ACHN (cell line): ENCODE data around the gene GLP1R.

ENCODE experiments used
- DNase-seq: peaks from one replicate; pipeline ENCODE4 v3.0.0-alpha.2; 2015
- in situ Hi-C: cut with HindIII; loops from 2 replicates; pipeline ENCODE4 v1.10.0; 2017; ENCODE audit warnings: low sequenced_read_pairs, low pct_ligation_motif_present, low pct_unique_long_range_greater_than_20kb

Gene GLP1R

DNA sequence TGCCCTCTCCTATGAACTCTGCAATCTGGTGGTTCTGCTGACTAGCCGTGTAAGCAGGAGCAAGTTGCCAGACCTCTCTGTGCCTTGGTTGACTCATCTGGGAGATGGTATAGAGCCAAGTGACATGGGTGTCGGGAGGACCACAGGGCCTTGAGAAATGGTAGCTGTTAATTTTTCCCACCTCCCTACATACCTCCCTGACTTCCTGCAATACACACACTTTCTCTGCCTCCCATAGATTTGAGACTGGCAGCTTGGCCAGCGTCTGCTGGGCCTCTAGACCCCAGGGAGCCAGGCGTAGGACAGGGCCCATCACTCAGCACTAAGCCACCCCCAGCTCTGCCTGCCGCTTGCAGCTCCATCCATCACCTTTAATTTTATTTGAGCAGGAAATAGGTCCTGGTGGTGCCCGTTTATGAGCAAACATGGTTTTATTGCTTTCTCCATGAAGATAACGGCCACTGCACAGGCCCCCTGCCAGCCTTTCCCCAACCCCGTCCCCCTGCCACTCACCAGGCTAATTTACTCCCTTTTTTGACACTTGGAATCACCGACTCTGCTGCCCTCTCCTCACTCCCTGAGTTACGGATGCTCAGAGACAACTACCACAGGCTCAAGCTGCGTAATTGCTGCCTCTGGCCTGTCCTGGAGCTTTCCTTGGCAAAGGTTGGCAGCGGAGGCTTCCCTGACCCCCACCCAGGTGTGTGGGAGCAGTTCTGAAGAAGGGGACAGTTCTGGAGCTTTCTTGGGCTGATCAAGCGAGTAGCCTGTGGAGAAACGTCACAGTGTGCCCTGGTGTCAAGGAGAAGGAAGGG is 11.1 kb downstream of the GLP1R start:
- in situ Hi-C loops = no loop called here
- DNase-seq = no peak

DNA sequence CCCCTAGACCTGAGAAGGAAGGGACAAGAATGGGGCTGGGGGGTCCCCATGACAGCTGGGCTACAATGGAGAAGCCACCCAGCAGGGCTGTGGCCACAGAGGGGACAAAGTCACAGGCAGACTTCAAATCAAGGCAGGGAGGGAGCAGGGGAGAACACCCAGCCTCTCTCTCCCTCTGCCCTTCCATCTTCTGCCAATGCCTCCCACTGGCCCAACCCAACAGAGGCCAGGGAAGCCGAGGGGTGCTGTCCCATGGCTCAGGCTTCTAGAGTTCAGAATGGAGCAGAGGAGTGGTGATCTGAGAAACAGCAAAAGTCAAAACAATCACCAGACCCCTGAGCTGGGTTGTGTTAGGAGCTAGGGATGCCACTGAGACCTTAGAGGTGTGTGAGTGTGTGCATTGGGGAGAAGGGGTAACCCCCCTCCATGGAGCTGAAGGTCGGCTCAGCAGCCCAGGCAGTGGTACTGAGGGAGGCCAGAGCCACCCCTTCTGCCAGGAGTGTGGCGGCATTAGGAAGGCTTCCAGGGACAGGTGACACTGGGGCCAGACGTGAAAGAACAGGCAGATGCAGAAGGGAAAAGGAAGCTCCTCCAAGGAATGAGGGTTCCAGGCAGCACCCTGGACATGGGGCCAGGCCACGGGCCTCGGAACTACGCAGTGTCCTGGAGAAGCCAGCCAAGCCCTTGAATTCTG is 12.0 kb downstream of the GLP1R start:
- DNase-seq = no peak
- in situ Hi-C loops = no loop called here

DNA sequence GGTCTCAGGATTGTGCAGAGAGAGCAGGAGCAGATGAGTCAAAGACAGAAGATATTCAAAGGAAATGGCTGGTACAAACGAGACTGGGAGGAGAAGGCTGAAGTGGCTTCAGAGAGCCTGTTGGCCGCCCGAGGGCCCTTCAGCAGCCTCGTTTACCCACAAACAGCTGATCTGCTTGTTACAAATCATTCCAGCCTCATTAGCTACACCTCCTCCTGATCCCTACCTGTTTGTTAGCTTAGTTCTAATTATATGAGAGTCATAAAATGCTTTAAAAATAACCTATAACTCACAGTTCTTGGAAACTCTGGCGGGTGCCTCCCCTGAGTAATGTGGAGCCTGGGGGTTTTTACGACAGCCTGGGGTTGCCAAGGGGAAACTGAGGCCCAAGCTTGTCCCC is 12.6 kb downstream of the GLP1R start:
- DNase-seq = no peak
- in situ Hi-C loops = no loop called here

GRCh38 chr6:39061588-39061987 is 13.0 kb downstream of the GLP1R start:
- in situ Hi-C loops = no loop called here
- DNase-seq = no peak

DNA sequence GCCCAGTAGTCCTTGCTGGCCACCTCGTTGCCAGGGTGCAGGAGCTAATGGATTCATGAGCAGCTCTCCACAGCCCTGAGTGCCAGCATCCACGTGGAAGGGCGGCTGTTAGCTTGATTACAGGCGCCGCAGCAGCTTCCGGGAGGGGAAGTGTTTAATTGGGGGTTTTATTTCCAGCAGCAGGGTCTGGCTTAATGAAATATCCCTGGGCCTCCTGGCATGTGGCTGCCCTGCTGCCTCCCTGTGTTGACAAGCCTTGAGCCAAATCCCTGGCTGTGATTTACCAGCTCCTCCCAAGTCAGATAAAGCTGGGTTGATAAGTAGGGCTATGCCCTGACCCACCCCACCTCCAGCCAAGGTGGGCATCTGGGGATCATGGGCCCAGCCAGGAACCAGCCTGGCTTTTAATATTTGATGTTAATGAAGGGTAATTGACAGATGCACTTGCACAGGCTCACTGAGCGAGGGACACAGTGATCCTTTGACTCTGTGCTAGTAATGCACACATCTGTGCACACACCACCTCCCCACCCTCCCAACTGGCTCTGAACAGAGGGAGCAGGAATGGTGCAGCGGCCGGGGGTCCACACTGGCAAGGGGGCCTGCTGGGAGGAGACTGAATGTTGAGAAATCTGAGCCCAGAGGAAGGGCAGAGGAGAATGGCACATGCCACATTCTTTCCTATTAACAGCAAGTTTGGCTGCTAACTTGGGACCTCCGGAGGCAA is 13.6 kb downstream of the GLP1R start:
- no peak for DNase-seq

DNA sequence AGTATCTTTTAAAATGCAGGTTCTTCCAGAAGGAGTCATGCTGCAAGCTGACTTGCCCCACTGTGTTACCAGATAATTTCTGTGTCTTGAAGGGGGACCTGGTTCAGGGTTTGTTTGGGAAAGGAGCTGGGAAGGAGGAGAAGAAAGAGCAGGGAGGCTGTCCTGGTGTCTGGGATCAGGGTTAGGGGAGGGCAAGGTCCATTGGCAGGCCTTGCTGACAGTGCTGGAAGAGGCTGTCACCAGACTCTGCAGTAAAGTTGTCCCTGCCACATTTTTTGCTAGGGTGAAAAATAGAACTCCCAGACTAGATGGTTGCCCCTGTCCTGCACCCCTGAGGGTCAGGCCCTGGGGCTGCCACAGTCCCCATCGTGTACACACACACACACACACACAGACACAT is 14.9 kb downstream of the GLP1R start:
- in situ Hi-C loops = no loop called here
- no peak for DNase-seq

More for the DNA sequence above, 13.6 kb downstream of the GLP1R start:
- in situ Hi-C loops = no loop called here

DNA sequence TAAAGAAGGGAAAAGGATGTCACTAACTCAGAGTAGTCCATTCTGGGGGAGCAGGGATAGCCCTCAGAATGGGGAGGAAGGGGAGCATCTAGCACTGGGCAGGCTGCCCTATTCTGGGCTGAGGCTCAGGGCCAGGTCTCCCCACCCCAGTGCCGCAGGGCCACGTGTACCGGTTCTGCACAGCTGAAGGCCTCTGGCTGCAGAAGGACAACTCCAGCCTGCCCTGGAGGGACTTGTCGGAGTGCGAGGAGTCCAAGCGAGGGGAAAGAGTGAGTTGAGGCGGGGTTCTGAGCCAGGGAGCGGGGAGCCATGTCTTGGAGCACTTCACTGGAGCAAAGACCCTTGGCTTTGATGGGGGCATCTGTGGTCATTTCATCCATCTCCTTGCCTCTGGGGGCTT is 17.0 kb downstream of the GLP1R start:
- DNase-seq = no peak
- in situ Hi-C loops = no loop called here

DNA sequence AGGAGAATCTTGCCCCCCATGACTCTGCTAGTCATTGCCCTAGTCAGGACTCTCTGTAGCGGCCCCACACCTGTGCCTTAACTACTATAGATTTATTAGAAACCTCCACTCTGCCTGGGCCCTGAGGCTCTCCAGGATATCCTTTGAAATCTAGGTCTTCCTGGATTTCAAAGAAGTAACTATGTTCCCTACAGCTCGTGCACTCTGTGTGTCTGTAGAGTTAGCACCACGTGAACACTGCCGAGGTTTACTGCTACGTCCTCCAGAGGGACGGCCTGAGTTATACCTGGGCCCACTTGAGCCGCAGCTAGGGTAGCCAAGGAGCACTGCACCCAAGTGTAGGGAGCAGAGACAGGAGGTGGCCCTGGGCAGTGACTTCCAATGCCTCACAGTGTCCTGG is 19.8 kb downstream of the GLP1R start:
- in situ Hi-C loops = no loop called here
- DNase-seq = no peak

GRCh38 chr6:39072830-39073229 is 24.2 kb downstream of the GLP1R start:
- in situ Hi-C loops = no loop called here
- DNase-seq = no peak

DNA sequence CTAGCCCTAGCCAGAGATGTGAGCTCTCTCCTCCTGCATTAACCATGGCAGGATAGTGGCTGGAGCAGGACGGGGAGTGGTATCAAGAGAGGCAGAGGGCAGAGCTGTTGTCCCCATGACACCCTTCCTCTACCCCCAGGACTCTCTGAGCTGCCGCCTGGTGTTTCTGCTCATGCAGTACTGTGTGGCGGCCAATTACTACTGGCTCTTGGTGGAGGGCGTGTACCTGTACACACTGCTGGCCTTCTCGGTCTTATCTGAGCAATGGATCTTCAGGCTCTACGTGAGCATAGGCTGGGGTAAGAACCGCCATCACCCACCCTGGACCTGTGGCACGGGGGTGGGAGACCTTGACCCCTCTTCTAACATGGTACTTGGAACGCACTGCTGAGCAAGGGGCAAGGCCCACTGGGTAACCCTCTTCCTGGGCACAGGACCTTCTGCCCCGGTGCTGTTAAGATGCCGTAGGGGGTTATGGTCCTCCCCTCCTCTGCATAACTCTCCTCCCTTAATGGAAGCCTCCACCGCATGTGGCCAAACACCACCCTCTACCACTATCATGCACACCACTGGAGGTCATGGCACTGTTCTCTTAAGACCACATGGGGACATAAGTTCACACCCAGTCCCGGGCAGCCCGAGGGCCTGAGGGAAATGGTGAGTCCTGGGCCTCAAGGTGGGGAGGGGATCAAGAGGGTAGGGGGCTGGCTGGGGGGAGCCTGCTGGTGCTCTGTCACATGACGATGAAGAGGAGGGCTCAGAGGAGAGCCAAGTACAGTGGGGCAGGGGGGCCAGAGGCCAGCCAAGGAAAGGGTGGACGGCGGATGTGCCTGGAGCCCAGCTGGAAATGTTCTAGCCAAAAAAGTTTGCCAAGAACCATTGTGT is 25.1 kb downstream of the GLP1R start:
- in situ Hi-C loops = no loop called here
- DNase-seq = no peak

DNA sequence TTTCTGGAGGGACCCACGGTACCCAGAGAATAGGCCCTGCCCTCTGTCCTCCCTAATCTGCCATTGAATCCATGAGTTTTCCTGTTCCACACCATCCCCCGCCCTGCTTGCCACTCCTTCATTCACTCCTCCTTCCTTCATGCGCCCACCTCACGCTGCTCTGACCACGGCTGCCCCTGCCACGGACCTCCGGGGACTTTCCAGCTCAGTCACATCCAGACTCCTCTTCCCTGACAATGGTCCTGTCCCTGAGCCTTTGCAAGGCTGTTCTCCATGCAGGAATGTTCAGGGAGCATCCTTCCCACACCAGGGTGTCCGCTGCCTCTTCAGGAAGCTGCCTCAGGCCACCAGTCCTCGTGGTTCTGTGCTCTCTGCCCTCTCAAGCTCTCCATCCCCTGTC is 25.9 kb downstream of the GLP1R start:
- no peak for DNase-seq
- in situ Hi-C loops = no loop called here

GRCh38 chr6:39075010-39075686 is 26.6 kb downstream of the GLP1R start:
- in situ Hi-C loops = no loop called here
- DNase-seq = no peak

- no peak for DNase-seq
- in situ Hi-C loops = no loop called here
These were observed 27.4 kb downstream of the GLP1R start for GRCh38 chr6:39075807-39076622.

- no peak for DNase-seq
- in situ Hi-C loops = no loop called here
These were observed 28.3 kb downstream of the GLP1R start for GRCh38 chr6:39076623-39077535.

DNA sequence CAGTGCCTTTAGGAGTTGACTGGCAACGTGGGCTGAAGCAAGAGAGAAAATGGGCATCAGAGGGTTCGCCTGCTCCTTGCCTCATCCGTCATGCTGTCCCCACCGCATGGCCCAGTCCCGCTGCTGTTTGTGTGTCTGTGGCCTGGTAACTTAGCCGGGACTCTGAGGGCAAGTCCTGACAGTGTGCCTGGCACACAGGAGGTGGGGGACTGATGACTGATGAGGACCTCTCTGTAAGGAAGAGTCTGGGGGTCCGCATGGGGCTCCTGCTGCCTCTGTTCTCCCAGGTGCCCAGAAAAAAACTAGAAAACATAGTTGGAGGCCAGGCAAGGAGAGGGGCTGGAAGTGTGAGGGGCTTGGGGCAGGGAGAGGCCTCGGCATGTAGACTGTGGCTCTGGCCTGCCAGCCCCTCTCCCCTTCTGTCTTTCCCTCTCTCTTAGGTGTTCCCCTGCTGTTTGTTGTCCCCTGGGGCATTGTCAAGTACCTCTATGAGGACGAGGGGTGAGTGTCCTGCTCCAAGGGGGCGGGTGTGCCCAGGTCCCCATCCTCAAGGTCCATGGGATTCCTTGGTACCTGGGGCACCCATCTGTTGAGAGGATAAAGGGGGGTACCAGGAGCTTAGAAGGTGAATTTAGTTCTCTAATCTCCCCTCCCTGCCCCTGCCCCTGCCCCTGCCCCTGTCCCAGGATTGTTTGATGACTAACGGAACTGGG is 29.5 kb downstream of the GLP1R start:
- no peak for DNase-seq
- in situ Hi-C loops = no loop called here

- in situ Hi-C loops = no loop called here
These were observed 30.1 kb downstream of the GLP1R start for GRCh38 chr6:39078695-39079094.

More at GRCh38 chr6:39078695-39079094, 30.1 kb downstream of the GLP1R start:
- DNase-seq = no peak
